HCT116 (cell line): ENCODE results near the gene ASMTL. TPM values are rescaled to one million over a fixed set of nuclear protein-coding genes. Genes with fewer than 3 reads are reported as not detected.

ENCODE experiments used
- ATAC-seq: fragments of 200-7000 bp; cut with Tn5 transposase; 2 replicates; pipeline ENCODE4 v1.9.1; 2020; ENCODE audit warnings: mild to moderate bottlenecking, moderate library complexity
- BruUV-seq: library from RNA; stranded (reverse); fragments of 400-500 nt; replicated peaks from 2 replicates; lab custom pipeline; 2021; lab: Mats Ljungman, UMichigan
- CTCF ChIA-PET: fragments of 300-600 bp; sonication (Branson Sonifier 250); formaldehyde crosslinking; loops from one replicate; lab custom pipeline; 2021; ENCODE audit warnings: antibody characterized with exemption; lab: Charles Lee
- POLR2A ChIA-PET: fragments of 300-600, 350-600 bp; sonication (Branson Sonifier 250); formaldehyde crosslinking; loops from one replicate; lab custom pipeline; 2021; ENCODE audit warnings: antibody characterized with exemption; lab: Charles Lee
- RAD21 ChIA-PET, 2 experiments: fragments of 300-600 bp; sonication (Branson Sonifier 250); formaldehyde crosslinking; loops; one replicate each; lab custom pipeline; 2023; ENCODE audit warnings: low total read pairs in 2 of 2; ENCODE audit not compliant: uncharacterized antibody in 2 of 2, unreplicated experiment in 2 of 2, low non-redundant PET in 1 of 2; lab: Charles Lee
- DNase-seq: peaks from one replicate; pipeline ENCODE4 v3.0.0-alpha.2; 2010; ENCODE audit warnings: low read depth, low spot score
- H2AFZ ChIP-seq: fragments of 200-600 bp; shearing (Covaris generic), sonication (generic); 2 replicates; pipeline ENCODE4 v1.6.1; 2017; ENCODE audit warnings: low read depth, mixed run types, mixed read lengths, antibody characterized with exemption, low read length; ENCODE audit not compliant: poor library complexity, severe bottlenecking
- H3K27ac ChIP-seq: 2 replicates; pipeline ENCODE4 v1.5.1; 2012; ENCODE audit warnings: low read depth, low read length
- H3K27me3 ChIP-seq: fragments of 200-600 bp; sonication (generic); 2 replicates; pipeline ENCODE4 v1.6.1; 2016; ENCODE audit warnings: mixed run types, low read length, mixed read lengths; ENCODE audit not compliant: insufficient read depth
- H3K36me3 ChIP-seq, 2 experiments: fragments of 200-500 bp in 1 of 2; fragments of 200-600 bp in 1 of 2; sonication (Bioruptor generic) in 1 of 2; sonication (generic) in 1 of 2; 2 replicates each; pipeline versions ENCODE4 v1.5.1 to v1.6.1; 2014 to 2016; ENCODE audit warnings: low read length in 2 of 2, inconsistent platforms in 1 of 2, mixed read lengths in 1 of 2, mixed run types in 1 of 2; ENCODE audit not compliant: insufficient read depth in 2 of 2, control insufficient read depth in 1 of 2
- H3K4me1 ChIP-seq, 2 experiments: fragments of 200-600 bp in 1 of 2; sonication (generic) in 1 of 2; 2 replicates each; pipeline versions ENCODE4 v1.5.1 to v1.6.1; 2012 to 2017; ENCODE audit warnings: low read length in 2 of 2, inconsistent platforms in 1 of 2, mild to moderate bottlenecking in 1 of 2, mixed read lengths in 1 of 2, mixed run types in 1 of 2, moderate library complexity in 1 of 2; ENCODE audit not compliant: insufficient read depth in 2 of 2, control insufficient read depth in 1 of 2
- H3K4me2 ChIP-seq: fragments of 200-600 bp; sonication (generic); 2 replicates; pipeline ENCODE4 v1.6.1; 2017; ENCODE audit warnings: mixed run types, low read length, mixed read lengths
- H3K4me3 ChIP-seq, 2 experiments: fragments of 200-600 bp in 1 of 2; sonication (generic) in 1 of 2; replicated peaks in 1 of 2; 2 replicates each; pipeline ENCODE4 v1.5.1; 2011 to 2016; ENCODE audit warnings: low read length in 2 of 2, control low read depth in 1 of 2, low read depth in 1 of 2, mild to moderate bottlenecking in 1 of 2, mixed read lengths in 1 of 2, mixed run types in 1 of 2
- H3K79me2 ChIP-seq: fragments of 200-600 bp; sonication (generic); 2 replicates; pipeline ENCODE4 v1.6.1; 2017; ENCODE audit warnings: mild to moderate bottlenecking, mixed run types, low read length, moderate library complexity, mixed read lengths; ENCODE audit not compliant: insufficient read depth
- H3K9ac ChIP-seq: fragments of 200-600 bp; sonication (generic); 2 replicates; pipeline ENCODE4 v1.6.1; 2016; ENCODE audit warnings: low read length, mixed read lengths
- H3K9me2 ChIP-seq: fragments of 200-600 bp; sonication (generic), shearing (Covaris generic); 2 replicates; pipeline ENCODE4 v1.6.1; 2017; ENCODE audit warnings: mixed run types, mild to moderate bottlenecking, moderate library complexity; ENCODE audit not compliant: insufficient read depth
- H3K9me3 ChIP-seq, 2 experiments: fragments of 200-500 bp in 1 of 2; fragments of 200-600 bp in 1 of 2; sonication (Bioruptor generic) in 1 of 2; sonication (generic) in 1 of 2; 2 replicates each; pipeline ENCODE4 v1.6.1; 2014 to 2017; ENCODE audit warnings: low read length in 2 of 2, mixed read lengths in 2 of 2, inconsistent platforms in 1 of 2, low read depth in 1 of 2, mild to moderate bottlenecking in 1 of 2, mixed run types in 1 of 2, moderate library complexity in 1 of 2; ENCODE audit not compliant: control insufficient read depth in 1 of 2, insufficient read depth in 1 of 2
- H4K20me1 ChIP-seq: fragments of 200-600 bp; sonication (generic), shearing (Covaris generic); 2 replicates; pipeline ENCODE4 v1.6.1; 2017; ENCODE audit warnings: mixed run types, mild to moderate bottlenecking, moderate library complexity; ENCODE audit not compliant: insufficient read depth
- POLR2A ChIP-seq: IDR thresholded peaks from 2 replicates; pipeline ENCODE4 v1.7.0; 2011; ENCODE audit warnings: borderline replicate concordance; ENCODE audit not compliant: insufficient read depth, insufficient read length; ENCODE audit errors: extremely low read depth
- POLR2AphosphoS5 ChIP-seq: IDR thresholded peaks from 2 replicates; pipeline ENCODE4 v1.6.1; 2011; ENCODE audit warnings: mild to moderate bottlenecking, low read depth, low read length, moderate library complexity
- RAD21 ChIP-seq: IDR thresholded peaks from 2 replicates; pipeline ENCODE4 v1.6.1; 2012; ENCODE audit warnings: low read depth, mild to moderate bottlenecking
- SIN3A ChIP-seq: IDR thresholded peaks from 2 replicates; pipeline ENCODE4 v1.6.1; 2012; ENCODE audit warnings: low read depth
- TCF7L2 ChIP-seq: IDR thresholded peaks from 2 replicates; pipeline ENCODE4 v1.7.0; 2011; ENCODE audit warnings: borderline replicate concordance, inconsistent platforms; ENCODE audit not compliant: insufficient read depth, insufficient read length; ENCODE audit errors: extremely low read depth
- intact Hi-C: fragments of 100-400 bp; cut with micrococcal nuclease; formaldehyde crosslinking; loops from 2 replicates; pipeline ENCODE4 v1.10.0; 2022
- total RNA-seq: library from RNA; stranded (reverse); gene quantifications from one replicate; pipeline ENCODE4 v1.2.1, GENCODE V29; 2021; ENCODE audit not compliant: unreplicated experiment
- TF ChIP-seq, protein P1 (sequence below): IDR thresholded peaks from 2 replicates; pipeline ENCODE4 v1.6.1; 2012

ASMTL gene
- total RNA-seq, 1 experiment from 2014 or later = 59.6 TPM

DNA sequence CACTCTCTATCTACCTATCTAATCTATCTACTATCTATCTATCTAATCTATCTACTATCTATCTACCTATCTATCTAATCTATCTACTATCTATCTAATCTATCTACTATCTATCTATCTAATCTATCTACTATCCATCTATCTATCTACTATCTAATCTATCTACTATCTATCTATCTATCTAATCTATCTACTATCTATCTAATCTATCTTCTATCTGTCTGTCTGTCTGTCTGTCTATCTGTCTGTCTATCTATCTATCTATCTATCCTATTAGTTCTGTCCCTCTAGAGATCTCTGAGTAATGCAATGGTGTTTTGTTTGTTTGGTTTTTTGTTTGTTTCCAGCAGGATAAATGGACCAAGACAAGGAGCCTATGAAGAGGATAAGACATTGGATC, 9.4 kb upstream of the ASMTL start:
- intact Hi-C loops = no loop called here
- ChIA-PET CTCF (no interaction called here), POLR2A (no interaction called here), RAD21 (no interaction called here)
- DNase-seq = no peak
- no peaks in the 10 kb centered on the region for H3K4me1 ChIP-seq
- no peaks in the 10 kb centered on the region for H3K9me3 ChIP-seq
- no TSS peak for BruUV-seq
- H3K4me3 ChIP-seq = no peak overlapping the region
- no peak overlapping the region for H2AFZ ChIP-seq
- H4K20me1 ChIP-seq = no peaks in the 10 kb centered on the region
- no peak overlapping the region for H3K9ac ChIP-seq
- no peaks in the 10 kb centered on the region for H3K9me2 ChIP-seq
- TF ChIP-seq RAD21 = no peak
- TF ChIP-seq POLR2AphosphoS5 = no peak
- TF ChIP-seq TCF7L2 = no peak
- TF ChIP-seq SIN3A = no peak
- H3K27ac ChIP-seq = no peak overlapping the region
- no peak overlapping the region for H3K4me2 ChIP-seq
- no peaks in the 10 kb centered on the region for H3K79me2 ChIP-seq
- H3K27me3 ChIP-seq = 0 out of 2 replicates have a peak, but pooled peaks cover 2% of the 10 kb centered on the region
- ATAC-seq = no peak
- no peaks in the 10 kb centered on the region for H3K36me3 ChIP-seq

DNA sequence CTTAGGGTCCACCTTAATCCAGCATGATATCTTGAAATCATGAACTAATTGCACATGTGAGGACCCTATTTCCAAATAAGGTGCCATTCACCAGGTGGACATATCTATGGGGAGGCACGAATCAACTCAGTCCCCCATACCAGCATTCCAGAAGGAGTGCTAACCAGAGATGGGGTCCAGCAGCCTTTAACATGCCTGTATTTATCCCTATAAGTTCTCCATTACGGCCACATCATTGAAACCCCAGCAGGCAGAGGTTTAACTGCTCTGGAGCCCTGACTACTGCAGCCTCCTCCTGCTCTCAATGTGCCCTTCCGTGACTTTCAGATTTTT, 3.2 kb upstream of the ASMTL start:
- no peaks in the 10 kb centered on the region for H4K20me1 ChIP-seq
- H3K27me3 ChIP-seq = 0 out of 2 replicates have a peak, but pooled peaks cover 2% of the 10 kb centered on the region
- ATAC-seq (no peak), DNase-seq (no peak)
- H3K27ac ChIP-seq = no peak overlapping the region
- H3K79me2 ChIP-seq = peaks cover 17% of the 10 kb centered on the region
- peaks cover 0 to 8% of the 10 kb centered on the region in 2 experiments; a peak in 1 of 4 replicates for H3K4me1 ChIP-seq
- H3K9me2 ChIP-seq = no peaks in the 10 kb centered on the region
- CTCF ChIA-PET = no interaction called here
- H3K4me3 ChIP-seq = no peak overlapping the region
- H2AFZ ChIP-seq = no peak overlapping the region
- H3K9me3 ChIP-seq = no peaks in the 10 kb centered on the region
- TF ChIP-seq, protein P1, sequence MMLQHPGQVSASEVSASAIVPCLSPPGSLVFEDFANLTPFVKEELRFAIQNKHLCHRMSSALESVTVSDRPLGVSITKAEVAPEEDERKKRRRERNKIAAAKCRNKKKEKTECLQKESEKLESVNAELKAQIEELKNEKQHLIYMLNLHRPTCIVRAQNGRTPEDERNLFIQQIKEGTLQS = no peak
- no peak for TF ChIP-seq POLR2A
- BruUV-seq = no TSS peak
- no peak overlapping the region for H3K4me2 ChIP-seq
- H3K9ac ChIP-seq = no peak overlapping the region
- RAD21 ChIA-PET = no interaction called here
- intact Hi-C loops = loop anchor here (10.0 kb wide), 1 partner anchor 1139 kb away; no protein-coding TSS in a partner anchor
- no peaks in the 10 kb centered on the region for H3K36me3 ChIP-seq
- POLR2A ChIA-PET = no interaction called here
